Mesothelial cell of epicardium (in vitro differentiated cells): ENCODE results near the gene MTARC2. TPM values are rescaled to one million over a fixed set of nuclear protein-coding genes. Genes with fewer than 3 reads are reported as not detected.

Source experiments
- DNase-seq, 2 experiments: peaks; one replicate each; pipeline ENCODE4 v3.0.0; 2021; ENCODE audit warnings: low spot score in 2 of 2; ENCODE audit not compliant: unreplicated experiment in 2 of 2
- H3K27ac Mint-ChIP-seq: 2 replicates; pipeline ENCODE4 v1.8.0; 2021; ENCODE audit warnings: mixed read lengths
- H3K27me3 Mint-ChIP-seq: 2 replicates; pipeline ENCODE4 v1.8.0; 2021; ENCODE audit warnings: low read depth, mixed read lengths
- H3K36me3 Mint-ChIP-seq: 2 replicates; pipeline ENCODE4 v1.8.0; 2021; ENCODE audit warnings: mixed read lengths
- H3K4me1 Mint-ChIP-seq: 2 replicates; pipeline ENCODE4 v1.8.0; 2021; ENCODE audit warnings: mixed read lengths
- H3K4me3 Mint-ChIP-seq: 2 replicates; pipeline ENCODE4 v1.8.0; 2021; ENCODE audit warnings: mild to moderate bottlenecking, moderate library complexity, mixed read lengths
- H3K9me3 Mint-ChIP-seq: 2 replicates; pipeline ENCODE4 v1.8.0; 2021; ENCODE audit warnings: mixed read lengths
- total RNA-seq: library from RNA; stranded (reverse); gene quantifications from 3 replicates; pipeline ENCODE4 v1.2.1, GENCODE V29; 2021
- TF ChIP-seq, protein P1 (sequence below): fragments of 200-600 bp; sonication (generic); IDR thresholded peaks from one replicate; pipeline ENCODE4 v1.5.0; 2021; ENCODE audit warnings: antibody characterized with exemption; ENCODE audit not compliant: unreplicated experiment

MTARC2 gene
- total RNA-seq = 10.7 to 12.5 TPM (median 12.2 TPM) in 3 replicates

DNA sequence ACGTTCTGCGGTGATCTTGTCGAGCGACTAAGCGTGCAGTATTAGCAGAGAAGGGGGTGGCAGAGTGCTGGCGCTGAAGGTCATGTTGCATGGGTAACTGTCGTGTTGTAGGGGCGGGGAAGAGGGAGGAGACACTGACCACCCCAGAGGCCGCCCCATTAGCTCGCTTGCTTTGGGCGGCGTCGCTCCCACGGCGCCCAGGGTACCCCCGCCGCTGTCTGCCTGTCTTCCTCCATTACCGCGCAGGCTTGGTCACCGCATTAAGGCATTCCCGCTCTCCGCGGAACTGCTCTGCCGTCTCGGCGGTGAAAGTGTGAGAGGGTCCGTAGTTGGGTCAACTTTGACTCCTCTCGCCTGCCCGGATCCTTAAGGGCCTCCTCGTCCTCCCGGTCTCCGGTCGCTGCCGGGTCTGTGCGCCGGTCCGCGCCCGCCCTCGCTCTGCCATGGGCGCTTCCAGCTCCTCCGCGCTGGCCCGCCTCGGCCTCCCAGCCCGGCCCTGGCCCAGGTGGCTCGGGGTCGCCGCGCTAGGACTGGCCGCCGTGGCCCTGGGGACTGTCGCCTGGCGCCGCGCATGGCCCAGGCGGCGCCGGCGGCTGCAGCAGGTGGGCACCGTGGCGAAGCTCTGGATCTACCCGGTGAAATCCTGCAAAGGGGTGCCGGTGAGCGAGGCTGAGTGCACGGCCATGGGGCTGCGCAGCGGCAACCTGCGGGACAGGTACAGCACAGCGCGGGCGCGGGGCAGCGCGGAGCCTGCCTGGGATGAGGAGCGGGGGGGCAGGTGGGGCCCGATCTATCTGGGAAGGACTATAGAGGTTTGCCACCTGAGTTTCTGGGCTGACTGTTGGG lies at the start of gene MTARC2:
Gene MTARC2, plus strand, starts transcription at position 234 of the 846 bp plus-strand sequence. Its CDS starts 210 bp downstream, at position 444.
- peaks cover 35% of the 10 kb centered on the region for H3K4me1 Mint-ChIP-seq
- peak; percentile 32 to 63 for DNase-seq
- H3K27ac Mint-ChIP-seq = peak within 1 kb of the TSS; percentile 72
- TF ChIP-seq, protein P1, sequence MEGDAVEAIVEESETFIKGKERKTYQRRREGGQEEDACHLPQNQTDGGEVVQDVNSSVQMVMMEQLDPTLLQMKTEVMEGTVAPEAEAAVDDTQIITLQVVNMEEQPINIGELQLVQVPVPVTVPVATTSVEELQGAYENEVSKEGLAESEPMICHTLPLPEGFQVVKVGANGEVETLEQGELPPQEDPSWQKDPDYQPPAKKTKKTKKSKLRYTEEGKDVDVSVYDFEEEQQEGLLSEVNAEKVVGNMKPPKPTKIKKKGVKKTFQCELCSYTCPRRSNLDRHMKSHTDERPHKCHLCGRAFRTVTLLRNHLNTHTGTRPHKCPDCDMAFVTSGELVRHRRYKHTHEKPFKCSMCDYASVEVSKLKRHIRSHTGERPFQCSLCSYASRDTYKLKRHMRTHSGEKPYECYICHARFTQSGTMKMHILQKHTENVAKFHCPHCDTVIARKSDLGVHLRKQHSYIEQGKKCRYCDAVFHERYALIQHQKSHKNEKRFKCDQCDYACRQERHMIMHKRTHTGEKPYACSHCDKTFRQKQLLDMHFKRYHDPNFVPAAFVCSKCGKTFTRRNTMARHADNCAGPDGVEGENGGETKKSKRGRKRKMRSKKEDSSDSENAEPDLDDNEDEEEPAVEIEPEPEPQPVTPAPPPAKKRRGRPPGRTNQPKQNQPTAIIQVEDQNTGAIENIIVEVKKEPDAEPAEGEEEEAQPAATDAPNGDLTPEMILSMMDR = no peak
- no peaks in the 10 kb centered on the region for H3K9me3 Mint-ChIP-seq
- H3K27me3 Mint-ChIP-seq = peaks cover 4% of the 10 kb centered on the region
- H3K36me3 Mint-ChIP-seq = no peaks in the 10 kb centered on the region
- H3K4me3 Mint-ChIP-seq = peak within 1 kb of the TSS; percentile 82

DNA sequence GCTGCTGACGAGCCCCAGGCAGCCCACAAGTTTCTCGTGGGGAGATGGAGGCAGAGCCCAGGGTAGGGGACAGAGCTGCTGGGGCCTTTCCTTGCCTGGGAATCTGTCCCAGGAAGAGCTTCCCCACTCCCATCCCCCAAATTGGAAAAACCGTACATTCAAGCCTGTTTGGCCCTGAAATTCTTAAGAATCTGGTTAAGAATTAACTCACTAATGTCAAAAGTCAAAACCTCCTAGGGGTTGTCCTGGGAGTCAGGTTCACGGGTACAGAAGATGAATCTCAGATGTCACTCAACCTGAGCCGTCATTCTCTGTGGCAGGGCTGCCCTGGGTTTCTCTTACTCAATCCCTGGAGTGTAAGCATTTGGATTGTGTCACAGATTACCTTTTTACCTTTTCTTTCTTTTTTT lies 49.5 kb upstream of the MTARC2 start:
- Mint-ChIP-seq H3K27ac (no peak overlapping the region), H3K4me1 (peaks cover 2% of the 10 kb centered on the region), H3K27me3 (peaks cover under 1% of the 10 kb centered on the region), H3K36me3 (no peaks in the 10 kb centered on the region), H3K9me3 (no peaks in the 10 kb centered on the region), H3K4me3 (no peak overlapping the region)
- DNase-seq = no peak
- TF ChIP-seq, protein P1 = no peak

DNA sequence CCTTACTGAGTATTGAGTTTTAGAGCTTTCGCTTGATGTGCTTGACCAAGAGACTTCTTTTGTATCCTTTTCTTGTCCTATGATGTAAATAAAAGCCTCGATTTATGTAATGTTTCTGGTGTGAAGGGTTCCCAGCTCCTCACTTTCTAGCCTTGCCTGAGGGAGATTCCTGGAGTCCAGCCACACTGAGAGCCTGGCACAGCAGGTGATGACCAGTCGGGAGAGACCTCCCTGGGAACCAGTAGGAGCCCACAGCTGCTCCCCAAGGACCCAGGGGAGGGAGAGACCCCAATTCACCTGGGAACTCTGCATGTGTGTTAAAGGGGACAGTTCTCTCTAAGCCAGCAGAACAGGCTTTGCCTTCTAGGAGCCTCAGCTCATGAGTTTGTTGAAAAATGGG lies 49.1 kb upstream of the MTARC2 start:
- peaks cover 2% of the 10 kb centered on the region for H3K4me1 Mint-ChIP-seq
- no peaks in the 10 kb centered on the region for H3K9me3 Mint-ChIP-seq
- no peaks in the 10 kb centered on the region for H3K27me3 Mint-ChIP-seq
- DNase-seq = no peak
- TF ChIP-seq, protein P1 = no peak
- H3K4me3 Mint-ChIP-seq = no peak overlapping the region
- no peaks in the 10 kb centered on the region for H3K36me3 Mint-ChIP-seq
- H3K27ac Mint-ChIP-seq = no peak overlapping the region

DNA sequence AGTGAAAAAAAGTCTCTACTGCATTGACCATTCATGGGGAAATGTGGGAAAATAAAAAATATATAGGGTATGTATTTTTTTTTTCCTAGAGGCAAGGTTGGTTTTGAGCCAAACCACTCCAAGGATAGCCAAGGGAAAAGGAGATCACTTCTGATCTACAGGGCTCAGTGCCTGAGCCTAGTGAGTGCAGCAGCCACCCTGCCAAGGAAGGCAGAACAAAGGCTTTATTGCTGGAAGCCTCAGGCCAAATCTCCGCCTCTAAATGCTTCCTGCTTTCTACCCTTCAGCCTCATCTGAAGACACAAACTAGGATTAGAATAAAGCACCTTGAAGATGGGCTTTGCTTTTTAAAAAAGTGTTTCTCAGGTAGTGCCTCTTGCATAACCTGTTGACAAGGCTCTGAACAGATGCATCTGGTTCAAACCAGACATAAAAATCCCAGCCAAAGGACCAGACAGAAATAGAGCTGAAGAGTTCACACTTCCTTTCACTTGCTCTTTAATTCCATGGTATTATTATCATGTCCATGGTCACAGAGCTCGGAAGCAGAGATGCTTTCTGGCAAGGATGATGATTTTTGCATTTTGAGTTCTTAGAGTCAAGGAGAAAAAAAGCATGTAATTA lies 47.5 kb upstream of the MTARC2 start:
- no peaks in the 10 kb centered on the region for H3K27me3 Mint-ChIP-seq
- no peak for DNase-seq
- no peaks in the 10 kb centered on the region for H3K36me3 Mint-ChIP-seq
- no peak overlapping the region for H3K4me3 Mint-ChIP-seq
- peaks cover 2% of the 10 kb centered on the region for H3K4me1 Mint-ChIP-seq
- H3K9me3 Mint-ChIP-seq = no peaks in the 10 kb centered on the region
- no peak overlapping the region for H3K27ac Mint-ChIP-seq
- TF ChIP-seq, protein P1 = no peak

DNA sequence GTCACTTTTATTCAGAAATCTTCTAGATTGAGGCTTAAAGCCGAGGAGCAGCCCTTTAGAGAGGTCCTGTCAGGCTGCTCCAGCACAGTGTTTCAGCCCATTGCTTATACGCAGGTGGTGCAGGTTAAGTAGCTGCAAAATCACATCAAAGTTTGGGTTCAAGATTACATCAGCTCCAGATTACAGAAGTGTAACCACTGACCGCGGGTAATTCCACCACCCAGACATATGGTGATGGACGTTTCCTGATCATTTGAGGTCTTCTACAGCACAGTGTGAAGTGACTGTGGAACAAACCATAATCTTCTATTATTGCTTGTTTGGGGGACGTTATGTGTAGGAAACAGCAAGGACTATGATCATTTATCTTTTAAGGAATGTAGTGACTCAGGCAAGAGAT lies 46.1 kb upstream of the MTARC2 start:
- Mint-ChIP-seq H3K36me3 (no peaks in the 10 kb centered on the region), H3K4me1 (peaks cover 2% of the 10 kb centered on the region), H3K4me3 (no peak overlapping the region), H3K9me3 (no peaks in the 10 kb centered on the region), H3K27ac (no peak overlapping the region), H3K27me3 (no peaks in the 10 kb centered on the region)
- no peak for DNase-seq
- TF ChIP-seq, protein P1 = no peak
